ENCODE data around the gene LMNA. TPM values are rescaled to one million over a fixed set of nuclear protein-coding genes. Genes with fewer than 3 reads are reported as not detected.
A peak's percentile ranks its signal among the peaks of the same experiment; 100 is the strongest.
"Not testable (repeated sequence)": the region's sequence is repeated elsewhere in the genome, so short reads cannot be mapped to it uniquely, and the experiment has no call there.

LMNA gene
- total RNA-seq, 8 experiments from 2014 or later, result 29.8 to 370 (median 68.0) TPM

DNA sequence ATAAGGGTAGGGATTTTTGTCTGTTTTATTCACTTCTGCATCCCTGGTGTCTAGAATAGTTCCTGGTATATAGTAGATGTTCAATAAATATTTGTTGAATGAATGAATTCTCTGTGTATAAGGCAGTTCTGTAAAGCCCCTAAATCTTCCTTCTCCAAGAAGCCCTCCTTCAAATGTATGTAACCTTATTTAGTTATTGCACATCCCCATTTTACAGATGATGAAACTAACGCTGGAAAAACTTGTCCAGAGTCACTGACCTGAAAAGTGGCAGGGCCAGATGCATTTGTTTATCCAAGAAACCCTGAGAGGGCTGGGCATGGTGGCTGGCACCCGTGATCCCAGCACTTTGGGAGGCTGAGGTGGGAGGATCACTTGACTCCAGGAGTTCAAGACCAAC, 4.3 kb upstream of the LMNA start:
- H3K4me3 ChIP-seq, result no peak overlapping the region
- in situ Hi-C loops (cut with MboI; ENCODE audit: low pct_unique_long_range_greater_than_20kb in 2 of 9, low sequenced_read_pairs in 9 of 9, unreplicated experiment in 9 of 9), result no loop called here
- no peak overlapping the region for H3K27ac ChIP-seq
- ATAC-seq (replicated peaks in 6 of 8), result no peak
- peaks cover 43 to 45% of the 10 kb centered on the region in 2 donors for H3K4me1 ChIP-seq (replicated peaks in 1 of 2)
- 75 to 100% (median 90%) methylated on average over 2 of the region's 2 CpGs; no CpG with 5 or more reads in 5 of the 10 experiments for WGBS, 10 experiments

DNA sequence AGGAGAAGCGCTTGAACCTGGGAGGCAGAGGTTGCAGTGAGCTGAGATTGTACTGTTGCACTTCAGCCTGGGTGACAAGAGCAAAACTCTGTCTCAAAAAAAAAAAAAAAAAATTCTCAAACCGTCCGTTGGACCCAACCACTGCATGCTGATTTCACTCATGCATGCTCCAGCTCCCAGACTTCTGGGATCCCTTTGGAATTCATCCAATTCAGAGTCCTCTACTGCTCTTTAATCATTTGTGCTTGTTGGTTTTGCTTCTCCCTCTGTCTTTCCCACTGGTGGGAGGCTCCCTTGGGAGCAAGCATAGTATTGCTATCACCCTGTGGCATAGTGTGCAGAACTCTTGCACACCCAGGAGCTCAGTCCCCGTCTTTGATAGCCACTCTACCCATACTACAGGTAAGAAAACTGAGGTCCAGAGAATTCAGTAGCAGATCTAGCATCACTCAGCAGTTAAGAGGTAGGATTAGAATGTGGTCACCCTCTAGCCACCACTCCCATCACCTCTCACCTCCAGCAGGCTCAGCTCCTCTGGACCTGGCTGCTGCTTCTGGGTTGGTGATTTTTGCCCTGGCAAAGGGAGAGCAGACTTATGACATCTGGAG, 3.1 kb upstream of the LMNA start:
- no peak overlapping the region for H3K27ac ChIP-seq
- peaks cover 36 to 44% of the 10 kb centered on the region in 2 donors for H3K4me1 ChIP-seq (replicated peaks in 1 of 2)
- no peak for ATAC-seq (replicated peaks in 6 of 8)
- in situ Hi-C loops (cut with MboI; ENCODE audit: low pct_unique_long_range_greater_than_20kb in 2 of 9, low sequenced_read_pairs in 9 of 9, unreplicated experiment in 9 of 9), result no loop called here
- WGBS, 10 experiments, result 20 to 100% (median 86%) methylated on average over 1 to 4 of the region's 4 CpGs; no CpG with 5 or more reads in 2 of the 10 experiments
- H3K4me3 ChIP-seq, result no peak overlapping the region

DNA sequence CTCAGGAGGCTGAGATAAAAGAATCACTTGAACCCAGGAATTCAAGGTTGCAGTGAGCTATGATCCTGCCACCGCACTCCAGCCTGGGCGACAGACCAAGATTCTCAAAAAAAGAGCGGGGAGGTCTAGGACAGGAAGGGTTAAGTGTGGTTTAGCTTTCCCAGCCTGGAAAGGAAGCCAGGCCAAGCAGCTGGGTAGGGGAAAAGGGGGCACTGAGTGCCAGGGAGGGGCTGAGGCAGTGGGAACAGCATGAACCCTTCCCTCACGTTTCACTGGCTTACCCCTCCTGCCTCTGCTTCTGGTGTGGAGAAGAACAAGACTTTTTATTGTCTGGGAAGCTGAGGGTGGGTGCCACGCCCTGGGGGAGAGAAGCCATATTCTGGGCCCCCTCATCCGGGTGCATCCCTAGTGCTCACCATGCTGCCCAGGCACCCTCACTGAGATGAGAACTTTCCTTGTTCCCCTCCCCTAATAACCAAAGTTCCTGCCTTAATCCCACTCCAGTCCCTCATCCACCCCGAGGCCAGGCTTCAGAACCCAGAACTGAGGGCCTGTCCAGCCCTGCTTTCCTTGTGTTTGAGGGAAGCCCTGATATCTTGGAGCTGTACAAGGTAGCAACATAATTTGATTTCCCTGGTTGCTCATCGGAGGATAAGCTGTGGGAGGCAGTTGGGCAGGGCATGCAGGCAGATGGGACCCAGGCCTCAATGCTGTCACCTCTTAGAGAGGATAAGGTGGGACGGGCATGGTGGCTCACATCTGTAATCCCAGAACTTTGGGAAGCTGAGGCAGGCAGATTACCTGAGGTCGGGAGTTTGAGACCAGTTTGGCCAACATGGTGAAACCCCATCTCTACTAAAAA, 2.0 kb upstream of the LMNA start:
- Histone ChIP-seq H3K27ac (no peak overlapping the region), H3K4me1 (replicated peaks in 1 of 2) (peaks cover 27 to 34% of the 10 kb centered on the region in 2 donors), H3K4me3 (no peak overlapping the region)
- 40 to 100% (median 82%) methylated on average over 1 to 10 of the region's 10 CpGs; no CpG with 5 or more reads in 1 of the 10 experiments for WGBS, 10 experiments
- no peak for ATAC-seq (replicated peaks in 6 of 8)
- in situ Hi-C loops (cut with MboI; ENCODE audit: low pct_unique_long_range_greater_than_20kb in 2 of 9, low sequenced_read_pairs in 9 of 9, unreplicated experiment in 9 of 9), result no loop called here

DNA sequence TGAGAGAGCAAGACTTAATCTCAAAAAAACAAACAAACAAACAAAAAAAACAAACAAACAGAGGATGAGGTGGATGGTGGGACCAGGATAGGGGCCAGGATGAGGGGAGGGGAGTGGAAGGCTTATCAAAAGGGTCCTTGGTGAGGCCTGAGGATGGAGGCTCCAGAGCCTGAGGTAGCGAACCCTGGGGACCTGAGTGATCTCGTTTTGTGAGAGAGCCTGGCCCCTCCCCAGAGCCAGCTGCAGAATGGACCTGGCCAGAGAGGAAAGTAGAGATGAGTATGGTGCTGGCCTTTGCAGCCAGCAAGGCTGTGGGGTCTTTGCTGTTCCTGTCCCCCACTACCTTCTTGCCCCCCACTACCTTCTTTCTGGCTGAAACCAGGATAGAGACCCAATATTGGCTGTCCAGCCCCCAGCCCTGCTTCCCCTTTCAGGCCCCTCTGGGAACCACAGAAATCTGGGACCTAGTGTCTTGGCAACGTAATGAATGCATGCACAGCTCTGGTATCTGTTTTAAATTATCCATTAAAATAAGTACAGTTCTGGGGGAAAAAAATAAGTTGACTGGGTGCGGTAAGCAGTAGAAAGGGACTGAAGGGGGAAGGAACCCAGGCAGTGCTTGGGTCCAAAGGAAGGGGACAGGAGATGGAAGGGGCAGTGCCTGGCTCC, 1.1 kb upstream of the LMNA start:
- 0 to 64% (median 43%) methylated on average over 1 to 3 of the region's 4 CpGs; no CpG with 5 or more reads in 2 of the 10 experiments for WGBS, 10 experiments
- in situ Hi-C loops (cut with MboI; ENCODE audit: low pct_unique_long_range_greater_than_20kb in 2 of 9, low sequenced_read_pairs in 9 of 9, unreplicated experiment in 9 of 9), result no loop called here
- ATAC-seq (replicated peaks in 6 of 8), result peak in 5 of 8 experiments; percentile 1 to 9 (median 2)
- Histone ChIP-seq H3K27ac (peak overlapping the region in 1 of 2 donors; percentile 24), H3K4me3 (no peak overlapping the region), H3K4me1 (replicated peaks in 1 of 2) (peaks cover 27 to 34% of the 10 kb centered on the region in 2 donors)

DNA sequence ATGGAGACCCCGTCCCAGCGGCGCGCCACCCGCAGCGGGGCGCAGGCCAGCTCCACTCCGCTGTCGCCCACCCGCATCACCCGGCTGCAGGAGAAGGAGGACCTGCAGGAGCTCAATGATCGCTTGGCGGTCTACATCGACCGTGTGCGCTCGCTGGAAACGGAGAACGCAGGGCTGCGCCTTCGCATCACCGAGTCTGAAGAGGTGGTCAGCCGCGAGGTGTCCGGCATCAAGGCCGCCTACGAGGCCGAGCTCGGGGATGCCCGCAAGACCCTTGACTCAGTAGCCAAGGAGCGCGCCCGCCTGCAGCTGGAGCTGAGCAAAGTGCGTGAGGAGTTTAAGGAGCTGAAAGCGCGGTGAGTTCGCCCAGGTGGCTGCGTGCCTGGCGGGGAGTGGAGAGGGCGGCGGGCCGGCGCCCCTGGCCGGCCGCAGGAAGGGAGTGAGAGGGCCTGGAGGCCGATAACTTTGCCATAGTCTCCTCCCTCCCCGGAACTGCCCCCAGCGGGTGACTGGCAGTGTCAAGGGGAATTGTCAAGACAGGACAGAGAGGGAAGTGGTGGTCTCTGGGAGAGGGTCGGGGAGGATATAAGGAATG, 505 bp downstream of the LMNA start:
- ATAC-seq (replicated peaks in 6 of 8), result peak in 3 of 8 experiments; percentile 4 to 9 (median 7)
- peaks cover 27 to 41% of the 10 kb centered on the region in 2 donors for H3K4me1 ChIP-seq (replicated peaks in 1 of 2)
- no peak overlapping the region for H3K27ac ChIP-seq
- 0 to 43% (median 33%) methylated on average over 2 to 39 of the region's 49 CpGs; no CpG with 5 or more reads in 5 of the 10 experiments for WGBS, 10 experiments
- in situ Hi-C loops (cut with MboI; ENCODE audit: low pct_unique_long_range_greater_than_20kb in 2 of 9, low sequenced_read_pairs in 9 of 9, unreplicated experiment in 9 of 9), result no loop called here
- H3K4me3 ChIP-seq, result peak overlapping the region; percentile 21 to 51 (median 37)

DNA sequence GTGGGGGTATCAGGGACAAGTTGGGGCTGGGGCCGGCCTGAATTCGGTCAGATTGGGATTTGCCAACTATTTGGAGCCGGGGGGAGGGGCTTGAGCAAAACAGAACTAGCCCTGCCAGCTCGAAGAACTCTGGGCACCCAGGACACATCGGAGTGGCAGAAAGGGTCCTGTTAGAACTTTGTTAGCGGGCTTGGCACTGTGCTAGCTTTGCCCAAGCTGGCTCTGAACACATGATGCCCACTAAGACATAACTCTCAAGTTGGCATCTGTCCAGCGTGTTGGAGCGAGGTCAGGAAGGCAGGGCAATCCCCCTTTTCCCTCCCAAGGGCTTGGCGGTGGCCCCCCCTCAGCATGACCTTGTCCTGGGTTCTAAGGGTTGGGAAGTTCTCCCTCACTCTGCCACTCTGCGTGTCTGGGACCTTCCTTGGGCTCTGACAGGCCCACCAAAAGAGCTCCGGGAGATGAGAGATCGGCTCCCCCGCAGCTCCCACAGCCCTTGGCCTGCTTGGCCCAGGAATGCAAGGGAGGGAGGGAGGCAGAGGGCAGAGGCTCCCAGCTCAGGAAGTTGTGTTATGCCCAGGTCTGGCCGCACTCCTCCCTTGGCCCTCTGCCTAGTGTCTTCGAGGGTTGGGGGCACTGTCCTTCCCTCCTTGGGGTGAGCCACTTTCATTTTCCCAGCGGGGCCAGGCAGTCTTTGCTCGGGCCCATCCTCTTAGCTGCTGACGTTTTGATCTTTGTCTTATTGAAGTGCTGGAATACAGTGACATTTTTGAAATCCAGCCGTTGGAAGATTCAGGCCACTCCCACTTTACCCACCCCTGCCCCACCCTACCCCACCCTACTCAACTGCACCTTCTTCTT, 1.2 kb downstream of the LMNA start:
- 0 to 82% (median 66%) methylated on average over 1 to 13 of the region's 19 CpGs; no CpG with 5 or more reads in 3 of the 10 experiments for WGBS, 10 experiments
- no peak overlapping the region for H3K27ac ChIP-seq
- H3K4me1 ChIP-seq (replicated peaks in 1 of 2), result peaks cover 27 to 41% of the 10 kb centered on the region in 2 donors
- in situ Hi-C loops (cut with MboI; ENCODE audit: low pct_unique_long_range_greater_than_20kb in 2 of 9, low sequenced_read_pairs in 9 of 9, unreplicated experiment in 9 of 9), result no loop called here
- ATAC-seq (replicated peaks in 6 of 8), result peak in 4 of 8 experiments; percentile 1 to 14 (median 6)
- H3K4me3 ChIP-seq, result peak overlapping the region in 4 of 5 donors; percentile 31 to 51 (median 42)

DNA sequence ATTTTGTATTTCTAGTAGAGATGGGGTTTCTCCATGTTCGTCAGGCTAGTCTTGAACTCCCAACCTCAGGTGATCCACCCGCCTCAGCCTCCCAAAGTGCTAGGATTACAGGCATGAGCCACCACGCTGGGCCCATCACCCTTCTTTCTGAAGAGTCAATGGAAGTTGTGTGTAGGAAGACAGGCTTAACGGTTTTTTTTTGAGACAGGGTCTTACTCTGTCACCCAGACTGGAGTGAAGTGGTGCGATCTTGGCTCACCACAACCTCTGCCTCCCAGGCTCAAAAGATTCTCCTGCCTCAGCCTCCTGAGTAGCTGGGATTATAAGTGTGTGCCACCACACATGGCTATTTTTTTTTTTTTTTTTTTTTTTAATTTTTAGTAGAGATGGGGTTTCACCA, 2.2 kb downstream of the LMNA start:
- H3K27ac ChIP-seq; H3K4me3 ChIP-seq; in situ Hi-C loops (cut with MboI; ENCODE audit: low pct_unique_long_range_greater_than_20kb in 2 of 9, low sequenced_read_pairs in 9 of 9, unreplicated experiment in 9 of 9); ATAC-seq (replicated peaks in 6 of 8): not testable (repeated sequence)
- 15 to 100% (median 95%) methylated on average over 2 to 5 of the region's 5 CpGs; no CpG with 5 or more reads in 6 of the 10 experiments for WGBS, 10 experiments
- H3K4me1 ChIP-seq (replicated peaks in 1 of 2), result peaks cover 27 to 41% of the 10 kb centered on the region in 2 donors

DNA sequence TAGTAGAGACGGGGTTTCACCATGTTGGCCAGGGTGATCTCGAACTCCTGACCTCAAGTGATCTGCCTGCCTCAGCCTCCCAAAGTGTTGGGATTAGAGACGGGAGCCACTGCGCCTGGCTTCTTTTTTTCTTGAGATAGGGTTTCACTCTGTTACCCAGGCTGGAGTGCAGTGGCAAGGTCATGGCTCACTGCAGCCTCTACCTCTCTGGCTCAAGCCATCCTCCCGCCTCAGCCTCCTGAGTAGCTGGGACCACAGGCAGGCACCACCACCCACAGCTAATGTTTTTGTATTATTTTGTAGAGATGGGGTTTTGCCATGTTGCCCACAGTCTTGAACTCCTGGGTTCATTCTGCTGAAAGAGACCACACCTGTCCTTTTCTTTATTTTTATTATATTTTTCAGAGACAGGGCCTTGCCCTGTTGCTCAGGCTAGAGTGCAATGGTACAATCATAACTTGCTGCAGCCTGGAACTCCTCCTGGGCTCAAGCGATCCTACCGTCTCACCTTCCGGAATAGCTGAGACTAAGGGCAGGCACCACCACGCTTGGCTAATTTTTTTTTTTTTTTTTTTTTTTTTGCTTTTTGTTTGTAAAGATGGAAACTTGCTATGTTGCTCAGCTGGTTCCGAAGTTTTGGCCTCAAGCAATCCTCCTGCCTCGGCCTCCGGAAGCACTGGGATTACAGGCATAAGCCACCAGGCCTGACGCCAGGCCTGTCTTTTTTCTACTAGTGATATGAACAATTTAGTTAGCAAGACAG, 3.1 kb downstream of the LMNA start:
- Histone ChIP-seq H3K4me3 (no peak overlapping the region), H3K4me1 (replicated peaks in 1 of 2) (peaks cover 30 to 47% of the 10 kb centered on the region in 2 donors), H3K27ac (no peak overlapping the region)
- in situ Hi-C loops (cut with MboI; ENCODE audit: low pct_unique_long_range_greater_than_20kb in 2 of 9, low sequenced_read_pairs in 9 of 9, unreplicated experiment in 9 of 9), result no loop called here
- WGBS, 10 experiments, result 0 to 100% (median 89%) methylated on average over 4 to 13 of the region's 13 CpGs
- ATAC-seq (replicated peaks in 6 of 8), result no peak

DNA sequence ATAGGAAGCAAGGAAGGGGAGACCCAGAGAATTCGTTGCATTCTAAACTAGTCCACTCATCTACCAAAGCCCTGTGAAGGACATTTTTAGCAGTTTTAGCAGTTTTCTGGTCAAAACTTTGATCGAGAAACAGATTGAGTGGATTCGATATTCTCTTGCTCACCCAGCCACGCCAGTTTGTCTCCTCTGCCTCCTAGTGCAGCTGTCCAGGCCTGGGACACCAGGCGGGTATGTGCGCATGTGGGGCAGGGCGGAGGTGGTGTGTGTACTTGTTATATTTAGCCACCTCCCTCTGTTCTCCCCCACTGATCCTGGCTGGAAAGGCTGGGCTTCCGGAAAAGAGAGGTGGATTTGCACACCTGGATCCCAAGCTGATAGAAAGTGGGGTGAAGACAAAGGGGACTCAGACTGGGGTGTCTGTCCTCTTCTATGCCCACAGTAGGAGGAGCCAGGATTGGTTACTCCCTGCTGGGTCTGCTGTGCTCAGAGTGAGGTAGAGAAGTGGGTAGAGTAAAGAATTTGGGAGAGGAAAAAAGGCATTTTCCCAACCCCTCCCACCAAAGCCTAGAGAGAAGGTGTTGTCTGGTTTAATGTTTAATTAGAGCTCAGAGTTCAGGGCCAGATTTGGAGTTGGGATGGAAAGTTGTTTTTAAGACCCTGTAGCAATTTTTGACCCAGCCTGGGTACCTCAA, 3.8 kb downstream of the LMNA start:
- H3K4me3 ChIP-seq, result no peak overlapping the region
- H3K4me1 ChIP-seq (replicated peaks in 1 of 2), result peaks cover 26 to 49% of the 10 kb centered on the region in 2 donors
- H3K27ac ChIP-seq, result no peak overlapping the region
- in situ Hi-C loops (cut with MboI; ENCODE audit: low pct_unique_long_range_greater_than_20kb in 2 of 9, low sequenced_read_pairs in 9 of 9, unreplicated experiment in 9 of 9), result no loop called here
- ATAC-seq (replicated peaks in 6 of 8), result peak in 2 of 8 experiments; percentile 1 to 23
- WGBS, 10 experiments, result 0 to 91% (median 83%) methylated on average over 1 to 8 of the region's 8 CpGs; no CpG with 5 or more reads in 3 of the 10 experiments

DNA sequence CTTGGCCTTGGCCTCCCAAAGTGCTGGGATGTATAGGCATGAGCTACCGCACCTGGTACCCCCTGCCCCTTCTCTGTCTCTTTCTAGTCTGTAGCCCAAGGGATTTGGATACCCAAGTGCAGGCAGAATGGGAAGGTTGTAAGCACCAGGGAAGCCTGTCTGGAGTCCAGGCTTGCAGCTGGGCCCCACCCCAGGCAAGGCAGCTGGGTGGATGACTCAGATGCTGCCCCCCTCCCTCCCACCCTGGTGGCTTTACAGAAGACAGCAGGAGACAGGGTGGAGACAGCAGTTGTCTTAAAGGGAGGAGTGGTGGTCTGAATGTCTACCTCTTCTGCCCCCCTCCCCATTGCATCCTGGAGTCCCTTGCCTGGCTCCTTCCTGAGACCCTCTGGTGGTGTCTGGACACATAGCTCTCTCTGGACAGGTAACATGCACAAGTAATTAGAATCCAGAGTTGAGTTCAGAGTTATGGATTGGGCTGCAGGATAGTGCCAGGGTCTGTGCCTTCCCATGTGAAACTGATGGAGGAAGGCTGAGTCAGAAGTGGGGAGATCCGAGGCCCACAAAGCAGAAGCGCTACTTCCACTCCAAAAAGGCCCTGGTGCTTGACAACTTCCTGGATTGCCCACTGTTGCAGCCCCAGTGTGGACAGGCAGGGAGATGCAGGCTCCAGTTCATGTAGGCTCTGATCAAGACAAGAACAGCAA, 5.1 kb downstream of the LMNA start:
- 37 to 100% (median 80%) methylated on average over 1 to 3 of the region's 3 CpGs; no CpG with 5 or more reads in 5 of the 10 experiments for WGBS, 10 experiments
- H3K27ac ChIP-seq, result no peak overlapping the region
- in situ Hi-C loops (cut with MboI; ENCODE audit: low pct_unique_long_range_greater_than_20kb in 2 of 9, low sequenced_read_pairs in 9 of 9, unreplicated experiment in 9 of 9), result no loop called here
- peaks cover 15 to 46% of the 10 kb centered on the region in 2 donors for H3K4me1 ChIP-seq (replicated peaks in 1 of 2)
- H3K4me3 ChIP-seq, result no peak overlapping the region
- ATAC-seq (replicated peaks in 6 of 8), result peak in 5 of 8 experiments; percentile 5 to 15 (median 6)
